ENCODE measurements around the gene DNAJC15.
"Not testable (repeated sequence)": the region's sequence is repeated elsewhere in the genome, so short reads cannot be mapped to it uniquely, and the experiment has no call there.

DNAJC15 gene

DNA sequence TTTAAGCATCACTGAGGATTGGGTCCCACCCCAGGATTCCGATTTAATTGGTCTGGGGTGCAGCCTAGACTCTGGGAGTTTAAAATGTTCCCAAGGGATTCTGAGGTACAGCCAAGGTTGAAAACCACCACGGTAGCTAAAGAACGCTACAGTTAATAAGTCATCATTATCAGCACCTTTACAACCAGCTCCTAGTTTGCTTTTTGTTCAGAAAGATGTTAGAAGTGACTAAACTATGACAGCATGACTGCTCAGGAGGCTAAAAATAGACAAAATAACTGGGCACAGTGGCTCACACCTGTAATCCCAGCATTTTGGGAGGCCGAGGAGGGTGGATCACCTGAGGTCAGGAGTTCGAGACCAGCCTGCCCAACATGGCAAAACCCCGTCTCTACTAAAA lies 19.7 kb upstream of the DNAJC15 start:
- DNase-seq (ENCODE audit: low spot score), result no peak

DNA sequence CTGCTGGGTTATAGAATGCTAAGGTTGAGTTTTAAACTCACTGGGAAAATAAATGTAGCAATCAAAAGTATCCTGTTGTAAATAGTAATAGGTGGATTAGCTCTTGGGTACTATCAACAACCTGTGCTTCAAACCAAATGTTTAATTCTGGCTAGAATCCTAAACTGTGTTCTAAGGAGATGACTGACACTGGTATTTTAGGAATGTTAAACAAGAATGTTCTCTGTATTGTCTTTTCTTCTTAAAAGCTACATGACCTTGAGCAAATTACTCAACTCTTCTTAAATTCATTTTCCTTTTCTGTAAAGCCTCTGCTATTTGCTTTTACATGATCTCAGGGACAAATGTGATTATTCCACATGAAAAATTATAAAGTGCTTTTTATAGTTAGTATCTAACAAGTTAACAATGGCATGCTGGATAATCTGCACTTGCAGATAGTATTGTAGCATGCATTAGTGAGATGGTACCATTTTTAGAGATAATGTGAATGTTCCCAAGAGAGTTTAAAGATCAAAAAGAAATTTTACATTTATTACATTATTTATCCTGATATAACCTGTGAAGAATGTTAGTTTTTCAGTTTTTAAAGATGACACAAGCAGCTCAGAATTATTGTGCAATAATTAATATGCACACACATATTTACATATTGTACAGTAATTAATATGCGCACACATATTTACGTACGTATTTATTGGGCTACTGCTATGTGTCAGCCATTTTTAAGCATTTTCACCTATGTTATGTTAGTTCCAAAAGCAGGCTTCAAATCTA lies 17.7 kb upstream of the DNAJC15 start:
- no peak for DNase-seq (ENCODE audit: low spot score)

DNA sequence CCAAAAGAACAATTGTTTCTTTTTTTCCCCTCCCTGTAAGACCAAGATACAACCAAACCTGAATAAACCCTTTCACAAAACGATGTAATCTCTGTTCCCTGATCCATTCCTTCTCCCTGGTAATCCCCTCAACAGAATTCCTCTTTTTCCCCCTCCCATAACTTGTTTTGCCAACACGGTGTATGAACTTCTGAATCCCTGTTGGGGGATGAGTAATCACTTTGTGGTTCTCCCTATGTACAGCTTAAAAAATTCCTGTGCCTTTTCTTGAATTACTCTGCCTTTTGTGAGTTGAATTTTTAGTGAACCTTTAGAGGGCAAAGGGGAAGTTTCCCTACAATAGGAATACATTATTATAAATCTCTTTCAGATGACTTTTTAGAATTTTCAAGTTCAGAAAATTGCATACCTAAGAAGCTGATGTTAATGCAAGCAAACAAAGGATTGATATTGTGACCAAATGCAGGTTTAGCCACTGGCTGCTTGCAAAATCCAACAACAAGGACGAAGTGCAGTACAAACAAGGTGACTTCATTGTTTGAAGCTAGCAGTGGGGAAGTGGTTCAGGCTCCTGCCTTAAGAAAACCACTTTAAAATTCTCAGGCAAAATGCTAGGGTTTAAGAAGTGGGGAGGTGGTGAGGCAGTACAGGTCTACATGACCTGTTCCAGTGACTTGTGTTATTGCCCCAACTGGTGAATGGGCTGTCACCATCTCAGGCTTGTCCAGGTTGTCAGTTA lies 16.3 kb upstream of the DNAJC15 start:
- DNase-seq (ENCODE audit: low spot score), result no peak

DNA sequence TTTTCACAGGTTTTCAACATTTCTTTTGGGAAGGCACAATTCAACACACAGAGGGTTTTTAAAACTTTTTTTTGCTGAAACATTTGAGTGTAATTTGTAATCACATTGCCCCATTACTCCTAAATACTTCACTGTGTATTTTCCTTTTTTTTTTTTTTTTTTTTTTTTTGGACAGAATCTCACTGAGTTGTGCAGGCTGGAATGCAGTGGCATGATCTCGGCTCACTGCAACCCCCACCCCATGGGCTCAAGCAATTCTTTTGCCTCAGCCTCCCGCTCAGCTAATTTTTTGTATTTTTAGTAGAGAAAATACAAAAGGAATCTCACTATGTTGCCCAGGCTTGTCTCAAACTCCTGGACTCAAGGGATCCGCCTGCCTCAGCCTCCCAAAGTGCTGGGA lies 14.8 kb upstream of the DNAJC15 start:
- DNase-seq (ENCODE audit: low spot score), result no peak

DNA sequence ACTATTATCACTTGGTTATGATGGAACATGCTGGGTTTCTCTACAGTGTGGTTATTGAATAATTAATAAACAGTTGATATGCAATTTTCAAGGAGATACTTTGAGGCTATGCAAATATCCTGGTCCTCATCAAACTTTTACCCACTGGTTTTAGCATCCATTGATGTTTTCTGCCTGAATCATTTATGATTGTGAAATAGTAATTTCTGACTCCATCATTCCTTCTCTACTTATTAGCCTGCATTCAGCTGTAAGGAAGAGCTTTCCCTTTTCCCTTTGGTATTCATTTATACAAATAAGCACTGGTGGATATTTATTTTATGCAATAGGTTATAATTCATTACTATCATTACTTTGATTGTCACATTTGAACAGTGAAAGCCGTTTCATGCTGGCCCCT lies 13.9 kb upstream of the DNAJC15 start:
- no peak for DNase-seq (ENCODE audit: low spot score)

DNA sequence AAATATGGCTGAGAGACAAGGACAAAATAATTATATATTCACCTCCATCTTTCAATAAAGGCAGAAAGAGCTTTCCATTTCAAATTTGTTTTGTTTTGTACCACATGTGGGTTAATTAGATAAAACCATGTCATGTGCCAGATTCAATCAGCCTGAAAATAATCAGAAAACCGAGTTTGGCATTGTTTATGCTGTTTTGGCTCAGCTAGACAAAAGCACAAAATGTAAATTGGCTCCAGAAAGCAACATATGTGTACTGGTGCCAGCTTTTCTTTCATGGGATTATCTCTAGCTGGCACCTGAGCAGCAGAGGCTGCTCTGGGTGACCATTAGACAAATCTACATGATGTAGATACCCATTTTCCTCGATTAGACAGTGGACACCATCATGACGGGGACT lies 9.2 kb upstream of the DNAJC15 start:
- DNase-seq (ENCODE audit: low spot score), result no peak

DNA sequence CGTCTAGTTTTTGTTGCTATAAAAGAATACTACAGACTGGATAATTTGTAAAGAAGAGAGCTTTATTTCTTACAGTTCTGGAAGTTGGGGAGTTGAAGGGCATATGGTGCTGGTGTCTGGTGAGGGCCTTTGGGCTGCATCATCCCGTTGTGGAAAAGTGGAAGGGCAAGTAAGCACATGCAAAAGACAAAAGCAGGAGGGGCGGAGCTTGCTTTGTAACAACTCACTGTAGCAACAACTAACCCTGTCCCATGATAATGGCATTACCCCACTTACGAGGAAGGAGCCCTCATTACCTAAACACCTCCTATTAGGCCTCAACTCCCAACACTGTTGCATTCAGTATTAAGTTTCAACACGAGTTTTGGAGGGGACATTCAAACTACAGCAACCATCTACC lies 7.2 kb upstream of the DNAJC15 start:
- no peak for DNase-seq (ENCODE audit: low spot score)

DNA sequence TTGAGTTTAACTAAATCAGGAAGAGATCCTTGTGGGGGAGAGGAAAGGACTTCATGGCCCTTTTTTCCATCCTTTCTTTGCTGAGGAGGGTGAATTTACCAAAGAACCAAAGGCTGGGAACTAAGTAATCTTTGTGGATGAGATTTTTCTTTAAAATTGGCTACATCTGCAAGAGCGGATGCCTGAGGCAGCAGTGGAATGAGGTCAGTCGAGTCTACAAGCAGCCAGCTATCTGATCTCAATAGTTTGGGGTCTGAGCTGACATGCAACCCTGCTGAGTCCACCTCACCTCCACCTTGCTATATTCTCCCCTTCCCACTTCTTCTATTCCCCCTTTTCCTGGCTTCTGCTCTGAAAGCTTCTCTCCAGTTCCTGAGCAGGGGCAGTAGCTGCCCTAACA lies 3.6 kb upstream of the DNAJC15 start:
- no peak for DNase-seq (ENCODE audit: low spot score)

DNA sequence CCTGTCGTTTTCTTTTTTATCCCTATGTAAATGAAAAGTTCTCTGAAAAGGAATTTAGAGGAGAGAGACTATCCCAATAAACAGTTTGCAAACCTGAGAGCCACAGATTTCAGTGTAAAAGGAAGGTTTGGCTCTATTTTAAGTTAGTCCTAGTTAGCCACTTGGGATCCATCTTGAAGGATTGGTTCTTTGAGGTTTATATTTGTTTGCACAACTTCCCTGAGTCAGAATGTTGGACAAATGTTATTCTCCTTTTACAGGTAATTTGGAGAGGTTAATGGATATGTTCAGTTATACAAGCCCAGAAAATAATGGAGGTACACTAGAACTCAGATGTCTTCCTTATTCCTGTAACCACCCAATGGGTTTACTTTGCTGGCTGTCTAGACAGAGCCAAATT lies 2.6 kb upstream of the DNAJC15 start:
- DNase-seq (ENCODE audit: low spot score), result no peak

DNA sequence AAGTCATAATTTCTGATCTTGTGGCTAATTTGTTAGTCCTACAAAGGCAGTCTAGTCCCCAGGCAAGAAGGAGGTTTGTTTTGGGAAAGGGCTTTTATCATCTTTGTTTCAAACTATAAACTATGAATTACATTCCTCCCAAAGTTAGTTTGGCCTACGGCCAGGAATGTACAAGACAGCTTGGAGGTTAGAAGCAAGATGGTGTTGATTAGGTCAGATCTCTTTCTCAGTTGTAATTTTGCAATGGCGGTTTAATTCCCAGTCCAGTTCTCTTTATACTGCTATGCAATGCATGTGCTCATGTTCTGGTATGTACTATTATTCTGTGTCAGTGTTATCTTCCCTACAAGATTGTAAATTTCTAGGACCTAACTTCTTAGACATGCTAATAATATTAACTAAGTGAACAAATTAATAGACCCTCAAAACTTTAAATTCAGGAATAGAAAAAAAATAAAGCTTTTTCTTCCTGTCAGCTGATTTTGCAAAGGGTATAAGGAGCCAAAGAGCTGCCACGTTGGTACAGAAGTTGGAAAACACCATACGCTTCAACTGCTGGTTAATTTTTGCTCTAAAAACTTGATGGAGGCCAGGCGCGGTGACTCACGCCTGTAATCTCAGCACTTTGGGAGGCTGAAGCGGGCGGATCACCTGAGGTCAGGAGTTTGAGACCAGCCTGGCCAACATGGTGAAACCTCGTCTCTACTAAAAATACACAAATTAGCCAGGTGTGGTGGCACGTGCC lies 1.3 kb upstream of the DNAJC15 start:
- DNase-seq (ENCODE audit: low spot score), result no peak

DNA sequence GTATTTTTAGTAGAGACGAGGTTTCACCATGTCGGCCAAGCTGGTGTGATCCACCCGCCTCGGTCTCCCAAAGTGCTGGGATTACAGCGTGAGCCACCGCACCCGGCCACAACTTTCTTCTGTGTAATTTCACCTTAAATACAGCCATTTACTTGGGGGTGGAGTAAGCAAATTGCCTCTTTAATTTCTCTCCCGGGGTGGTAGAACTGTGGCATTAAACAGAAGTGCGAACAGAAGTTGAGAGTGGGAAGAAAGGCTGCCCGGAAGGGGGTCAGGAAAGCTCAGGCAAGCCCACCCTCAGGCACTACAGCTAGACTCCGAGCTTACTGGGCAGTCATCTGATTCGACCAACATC lies 475 bp upstream of the DNAJC15 start:
- peak; percentile 67 for DNase-seq (ENCODE audit: low spot score)

DNA sequence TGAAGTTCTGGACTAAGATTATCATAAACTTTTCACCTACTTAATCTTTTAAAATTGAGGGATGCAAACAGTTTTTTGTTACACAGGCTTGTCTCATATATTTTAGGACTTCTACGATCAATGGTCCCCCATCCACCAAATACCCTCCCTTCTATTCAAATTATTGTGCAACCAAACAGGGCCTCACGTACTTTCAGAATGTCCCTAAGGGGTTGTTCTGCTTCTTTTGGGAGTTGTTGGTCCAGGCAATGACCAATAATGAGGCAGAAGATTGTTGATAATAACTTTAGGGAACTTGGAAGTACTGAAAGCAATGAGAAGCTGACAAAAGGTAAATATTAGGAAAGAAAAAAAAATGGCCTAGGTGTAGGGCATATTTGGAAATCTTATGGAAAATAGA lies 2.9 kb downstream of the DNAJC15 start:
- no peak for DNase-seq (ENCODE audit: low spot score)

DNA sequence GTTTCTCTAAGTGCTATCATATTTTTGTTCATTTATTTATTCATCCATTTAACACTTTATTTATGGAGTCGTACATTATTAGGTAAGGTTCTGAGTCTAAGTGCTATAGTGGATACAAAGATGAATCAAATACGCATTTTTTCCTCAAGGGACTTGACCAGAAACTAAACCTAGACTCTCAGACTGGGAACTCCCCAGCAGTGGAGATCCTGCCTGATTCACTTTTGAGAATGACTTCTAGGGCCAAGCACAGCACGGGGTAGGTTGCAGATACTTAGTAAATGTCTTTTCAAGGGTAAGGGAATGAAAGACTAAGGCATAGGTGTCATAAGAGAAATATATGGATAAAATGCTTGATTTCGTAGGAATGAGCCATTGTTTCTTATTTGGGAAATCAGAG lies 7.2 kb downstream of the DNAJC15 start:
- no peak for DNase-seq (ENCODE audit: low spot score)

DNA sequence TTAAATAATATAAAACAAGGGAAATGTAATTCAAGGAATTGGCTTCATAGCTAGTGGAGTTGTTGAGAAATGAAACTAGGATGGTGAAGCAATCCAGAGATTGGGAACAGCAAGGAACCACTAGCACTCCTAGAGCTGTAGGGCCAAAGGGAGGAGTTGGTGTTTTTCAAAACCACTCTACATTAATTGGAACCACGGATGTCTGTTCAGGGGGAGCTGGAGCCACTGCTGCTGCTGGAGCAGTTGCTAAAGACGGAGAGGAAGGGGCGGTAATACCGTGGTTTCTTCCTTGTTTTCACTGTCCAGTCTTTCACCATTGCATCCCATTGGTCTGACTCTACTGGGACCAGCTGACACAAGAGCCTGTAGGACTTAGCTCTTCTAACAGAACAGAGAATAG lies 8.5 kb downstream of the DNAJC15 start:
- DNase-seq (ENCODE audit: low spot score), result no peak

DNA sequence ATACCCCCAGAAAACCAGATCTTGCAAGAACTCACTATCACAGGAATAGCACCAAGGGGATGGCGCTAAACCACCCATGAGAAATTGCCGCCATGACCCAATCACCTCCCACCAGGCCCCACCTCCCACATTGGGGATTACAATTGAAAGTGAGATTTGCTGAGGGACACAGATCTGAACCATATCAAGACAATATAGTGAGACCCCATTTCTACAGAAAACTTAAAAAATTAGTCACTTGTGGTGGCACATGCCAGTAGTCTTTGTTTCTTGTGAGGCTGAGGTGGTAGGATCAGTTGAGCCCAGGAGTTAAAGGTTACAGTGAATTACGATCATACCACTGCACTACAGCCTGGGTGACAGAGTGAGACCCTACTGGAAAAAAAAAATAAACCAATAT lies 9.7 kb downstream of the DNAJC15 start:
- DNase-seq (ENCODE audit: low spot score), result no peak

DNA sequence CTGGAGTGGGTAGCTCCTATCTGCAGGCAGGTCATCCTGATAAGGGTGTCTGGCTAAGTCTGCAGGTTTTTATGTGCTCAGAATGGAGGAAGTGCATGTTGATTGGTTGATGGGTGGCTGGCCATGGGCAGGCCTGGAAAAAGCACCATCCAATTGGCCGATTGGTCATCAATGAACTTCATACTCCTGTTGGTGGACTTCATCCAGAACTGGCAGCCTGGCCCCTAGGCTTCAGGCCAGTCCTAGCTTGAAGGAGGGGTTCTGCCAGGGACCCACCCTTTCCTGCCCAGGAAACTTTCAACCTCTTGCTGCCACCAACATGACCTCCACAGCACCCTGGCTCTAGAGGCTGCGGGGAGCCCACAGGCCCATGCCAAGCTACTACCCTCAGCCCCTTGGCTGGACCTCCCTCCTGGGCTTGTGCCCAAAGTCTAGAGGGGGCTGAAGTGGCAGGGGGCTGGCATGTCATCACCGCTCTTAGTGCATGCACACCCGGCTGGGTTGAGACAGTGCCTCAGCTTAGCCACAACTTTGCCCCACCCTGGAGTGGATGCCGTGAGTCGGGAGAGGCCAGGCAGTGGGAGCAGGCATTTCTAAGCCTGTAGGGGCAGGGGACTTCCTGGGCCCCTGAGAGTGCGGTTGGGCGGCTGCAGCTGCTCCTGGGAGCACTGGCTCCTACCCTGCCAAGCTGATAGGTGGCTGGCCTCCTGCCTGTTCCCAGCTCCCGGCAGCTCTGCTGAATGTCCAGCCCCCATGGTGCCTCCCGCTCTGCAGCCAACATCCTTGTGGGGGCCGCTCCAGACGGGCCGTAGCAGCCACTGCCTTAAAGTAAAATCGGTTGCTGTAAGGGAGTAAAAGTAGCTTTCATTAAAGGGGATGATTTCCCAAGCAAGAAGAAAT lies 13.2 kb downstream of the DNAJC15 start:
- DNase-seq (ENCODE audit: low spot score), result no peak

DNA sequence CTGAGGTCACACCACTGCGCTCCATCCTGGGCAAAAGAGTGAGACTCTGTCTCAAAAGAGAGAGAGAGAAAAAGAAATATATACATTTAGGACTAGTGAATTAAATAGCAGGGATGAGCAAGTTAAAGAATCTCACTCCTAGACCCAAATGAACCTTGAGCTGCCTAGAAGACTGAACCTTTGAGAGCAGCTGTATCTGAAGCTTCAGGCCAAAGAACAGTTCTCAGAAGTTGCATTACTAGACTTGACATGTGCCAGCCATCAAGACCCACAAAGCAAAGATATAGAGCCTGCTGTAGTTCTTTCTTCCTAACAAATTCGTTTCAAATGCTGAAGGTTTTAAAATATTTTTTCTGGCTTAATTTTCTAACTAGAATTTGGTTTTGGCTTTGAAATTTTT lies 16.6 kb downstream of the DNAJC15 start:
- DNase-seq (ENCODE audit: low spot score), result no peak

DNA sequence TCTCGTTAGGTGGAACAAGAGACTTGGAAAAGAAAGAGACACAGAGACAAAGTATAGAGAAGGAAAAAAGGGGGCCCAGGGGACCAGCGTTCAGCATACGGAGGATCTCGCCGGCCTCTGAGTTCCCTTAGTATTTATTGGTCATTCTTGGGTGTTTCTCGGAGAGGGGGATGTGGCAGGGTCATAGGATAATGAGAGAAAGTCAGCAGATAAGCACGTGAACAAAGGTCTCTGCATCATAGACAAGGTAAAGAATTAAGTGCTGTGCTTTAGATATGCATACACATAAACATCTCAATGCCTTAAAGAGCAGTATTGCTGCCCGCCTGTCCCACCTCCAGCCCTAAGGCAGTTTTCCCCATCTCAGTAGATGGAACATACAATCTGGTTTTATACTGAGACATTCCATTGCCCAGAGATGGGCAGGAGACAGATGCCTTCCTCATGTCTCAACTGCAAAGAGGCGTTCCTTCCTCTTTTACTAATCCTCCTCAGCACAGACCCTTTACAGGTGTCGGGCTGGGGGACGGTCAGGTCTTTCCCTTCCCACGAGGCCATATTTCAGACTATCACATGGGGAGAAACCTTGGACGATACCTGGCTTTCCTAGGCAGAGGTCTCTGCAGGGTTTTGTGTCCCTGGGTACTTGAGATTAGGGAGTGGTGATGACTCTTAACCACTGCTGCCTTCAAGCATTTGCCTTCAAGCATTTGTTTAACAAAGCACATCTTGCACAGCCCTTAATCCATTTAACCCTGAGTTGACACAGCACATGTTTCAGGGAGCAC lies 17.4 kb downstream of the DNAJC15 start:
- DNase-seq (ENCODE audit: low spot score), result not testable (repeated sequence)

DNA sequence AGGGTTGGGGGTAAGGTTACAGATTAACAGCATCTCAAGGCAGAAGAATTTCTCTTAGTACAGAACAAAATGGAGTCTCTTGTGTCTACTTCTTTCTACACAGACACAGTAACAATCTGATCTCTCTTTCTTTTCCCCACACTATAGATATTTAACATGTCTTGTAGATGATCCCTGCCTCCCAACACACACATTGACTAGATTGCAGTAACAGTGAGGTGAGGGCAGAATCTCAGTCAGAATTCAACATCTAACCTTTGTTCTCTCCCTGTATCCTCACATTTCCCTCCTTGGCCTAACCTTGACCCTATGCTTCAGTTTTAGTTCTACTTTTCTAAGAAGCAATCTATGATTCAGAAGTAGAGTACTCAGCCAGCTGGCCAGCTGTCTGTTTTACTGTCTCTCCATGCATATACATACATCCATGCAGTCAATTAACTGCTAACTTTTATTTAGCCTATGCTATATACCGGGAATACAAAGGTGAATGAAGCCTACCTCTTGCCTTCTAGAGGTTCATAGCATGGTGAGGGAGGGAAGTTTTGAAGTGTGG lies 18.1 kb downstream of the DNAJC15 start:
- DNase-seq (ENCODE audit: low spot score), result no peak

DNA sequence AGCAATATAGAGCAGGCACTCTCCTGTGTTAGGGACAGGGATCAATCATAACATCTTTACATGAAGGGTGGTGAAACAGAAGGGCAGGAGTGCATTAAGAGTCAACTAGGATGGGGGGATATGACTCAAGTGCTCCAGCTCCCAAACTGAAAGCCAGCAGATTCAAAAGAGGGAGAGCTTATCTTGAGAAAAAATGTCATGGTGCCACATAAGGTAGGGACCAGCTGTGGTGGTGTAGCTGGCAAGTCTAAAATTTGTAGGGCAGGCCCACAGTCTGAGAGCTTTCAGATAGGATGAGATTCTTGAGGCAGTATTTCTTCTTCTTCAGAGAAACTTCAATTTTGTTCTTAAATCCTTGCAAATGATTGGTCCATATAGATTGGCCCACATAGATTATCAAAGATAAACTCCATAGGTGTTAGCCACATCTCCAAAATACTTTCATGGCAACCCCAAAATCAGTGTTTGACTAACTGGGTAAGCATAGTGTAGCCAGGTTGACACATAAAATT lies 19.1 kb downstream of the DNAJC15 start:
- DNase-seq (ENCODE audit: low spot score), result no peak

Data from left forelimb (tissue), 1 donor.